ENCODE measurements around the gene ZNG1B. TPM values are rescaled to one million over a fixed set of nuclear protein-coding genes. Genes with fewer than 3 reads are reported as not detected.
"Not testable (repeated sequence)": the region's sequence is repeated elsewhere in the genome, so short reads cannot be mapped to it uniquely, and the experiment has no call there.

Gene ZNG1B
- total RNA-seq, 5 donors from 2014 or later (not counting 1 experiment from before 2014, with no cell fraction given), result 27.6 to 35.3 (median 33.4) TPM

- POLR2A ChIA-PET; H3K36me3 Mint-ChIP-seq; DNase-seq; H3K4me3 ChIP-seq (ENCODE audit: control insufficient read depth in 1 of 2, extremely low read depth in 1 of 2, low read length in 1 of 2); H3K9me3 ChIP-seq; H3K27me3 ChIP-seq (replicated peaks in 1 of 2; ENCODE audit: control insufficient read depth in 2 of 2, extremely low read depth in 1 of 2, insufficient read depth in 2 of 2, low read length in 1 of 2); H3K4me1 ChIP-seq (ENCODE audit: control insufficient read depth in 1 of 2, extremely low read depth in 1 of 2, insufficient read depth in 2 of 2, low read length in 2 of 2); H3K4me3 Mint-ChIP-seq; H3K27ac ChIP-seq (ENCODE audit: low read length); ATAC-seq (replicated peaks in 1 of 4); H3K4me1 Mint-ChIP-seq; H3K27me3 Mint-ChIP-seq; H3K9me3 Mint-ChIP-seq; H3K36me3 ChIP-seq (ENCODE audit: control insufficient read depth in 2 of 2, extremely low read depth in 1 of 2, insufficient read depth in 1 of 2, low read length in 1 of 2); CTCF ChIA-PET; H3K27ac Mint-ChIP-seq: not testable (repeated sequence)
- no CpG with 5 or more reads among the region's 8 CpGs for WGBS (ENCODE audit: insufficient coverage)
Observed at GRCh38 chr2:113515457-113515856, 78.0 kb downstream of the ZNG1B start.

GRCh38 chr2:113515995-113516394 lies 78.5 kb downstream of the ZNG1B start:
- POLR2A ChIA-PET; ATAC-seq (replicated peaks in 1 of 4): not testable (repeated sequence)

GRCh38 chr2:113517025-113517424 lies 79.5 kb downstream of the ZNG1B start:
- no CpG with 5 or more reads among the region's 2 CpGs for WGBS (ENCODE audit: insufficient coverage)
- H3K4me1 Mint-ChIP-seq, result not testable (repeated sequence)

More at GRCh38 chr2:113515995-113516394, 78.5 kb downstream of the ZNG1B start:
- H3K4me1 Mint-ChIP-seq; H3K27ac ChIP-seq (ENCODE audit: low read length); H3K4me3 ChIP-seq (ENCODE audit: control insufficient read depth in 1 of 2, extremely low read depth in 1 of 2, low read length in 1 of 2); DNase-seq; H3K36me3 ChIP-seq (ENCODE audit: control insufficient read depth in 2 of 2, extremely low read depth in 1 of 2, insufficient read depth in 1 of 2, low read length in 1 of 2); H3K9me3 Mint-ChIP-seq; H3K27me3 Mint-ChIP-seq; H3K4me3 Mint-ChIP-seq; H3K27me3 ChIP-seq (replicated peaks in 1 of 2; ENCODE audit: control insufficient read depth in 2 of 2, extremely low read depth in 1 of 2, insufficient read depth in 2 of 2, low read length in 1 of 2); H3K9me3 ChIP-seq; H3K36me3 Mint-ChIP-seq; CTCF ChIA-PET; H3K4me1 ChIP-seq (ENCODE audit: control insufficient read depth in 1 of 2, extremely low read depth in 1 of 2, insufficient read depth in 2 of 2, low read length in 2 of 2); H3K27ac Mint-ChIP-seq: not testable (repeated sequence)
- 80% methylated on average over 2 of the region's 3 CpGs for WGBS (ENCODE audit: insufficient coverage)

GRCh38 chr2:113520837-113521236 lies 83.3 kb downstream of the ZNG1B start:
- H3K4me3 ChIP-seq (ENCODE audit: control insufficient read depth in 1 of 2, extremely low read depth in 1 of 2, low read length in 1 of 2); H3K4me1 ChIP-seq (ENCODE audit: control insufficient read depth in 1 of 2, extremely low read depth in 1 of 2, insufficient read depth in 2 of 2, low read length in 2 of 2); H3K27ac ChIP-seq (ENCODE audit: low read length); H3K4me3 Mint-ChIP-seq; H3K36me3 Mint-ChIP-seq; H3K27me3 ChIP-seq (replicated peaks in 1 of 2; ENCODE audit: control insufficient read depth in 2 of 2, extremely low read depth in 1 of 2, insufficient read depth in 2 of 2, low read length in 1 of 2); H3K36me3 ChIP-seq (ENCODE audit: control insufficient read depth in 2 of 2, extremely low read depth in 1 of 2, insufficient read depth in 1 of 2, low read length in 1 of 2); POLR2A ChIA-PET; CTCF ChIA-PET; H3K9me3 ChIP-seq; H3K27ac Mint-ChIP-seq; DNase-seq; H3K9me3 Mint-ChIP-seq; H3K27me3 Mint-ChIP-seq; H3K4me1 Mint-ChIP-seq; ATAC-seq (replicated peaks in 1 of 4): not testable (repeated sequence)
- WGBS (ENCODE audit: insufficient coverage), result 72% methylated on average over 6 of the region's 6 CpGs

More at GRCh38 chr2:113517025-113517424, 79.5 kb downstream of the ZNG1B start:
- H3K36me3 Mint-ChIP-seq; DNase-seq; H3K27ac Mint-ChIP-seq; H3K4me3 ChIP-seq (ENCODE audit: control insufficient read depth in 1 of 2, extremely low read depth in 1 of 2, low read length in 1 of 2); H3K27me3 Mint-ChIP-seq; ATAC-seq (replicated peaks in 1 of 4); H3K4me1 ChIP-seq (ENCODE audit: control insufficient read depth in 1 of 2, extremely low read depth in 1 of 2, insufficient read depth in 2 of 2, low read length in 2 of 2); CTCF ChIA-PET; H3K9me3 Mint-ChIP-seq; H3K9me3 ChIP-seq; H3K4me3 Mint-ChIP-seq; POLR2A ChIA-PET; H3K27ac ChIP-seq (ENCODE audit: low read length); H3K36me3 ChIP-seq (ENCODE audit: control insufficient read depth in 2 of 2, extremely low read depth in 1 of 2, insufficient read depth in 1 of 2, low read length in 1 of 2); H3K27me3 ChIP-seq (replicated peaks in 1 of 2; ENCODE audit: control insufficient read depth in 2 of 2, extremely low read depth in 1 of 2, insufficient read depth in 2 of 2, low read length in 1 of 2): not testable (repeated sequence)

- H3K27me3 ChIP-seq (replicated peaks in 1 of 2; ENCODE audit: control insufficient read depth in 2 of 2, extremely low read depth in 1 of 2, insufficient read depth in 2 of 2, low read length in 1 of 2); H3K4me3 ChIP-seq (ENCODE audit: control insufficient read depth in 1 of 2, extremely low read depth in 1 of 2, low read length in 1 of 2); H3K9me3 ChIP-seq; POLR2A ChIA-PET; H3K36me3 ChIP-seq (ENCODE audit: control insufficient read depth in 2 of 2, extremely low read depth in 1 of 2, insufficient read depth in 1 of 2, low read length in 1 of 2); ATAC-seq (replicated peaks in 1 of 4); H3K27ac Mint-ChIP-seq; CTCF ChIA-PET; H3K4me1 Mint-ChIP-seq; H3K4me3 Mint-ChIP-seq; H3K27ac ChIP-seq (ENCODE audit: low read length); H3K27me3 Mint-ChIP-seq; H3K4me1 ChIP-seq (ENCODE audit: control insufficient read depth in 1 of 2, extremely low read depth in 1 of 2, insufficient read depth in 2 of 2, low read length in 2 of 2); DNase-seq; H3K9me3 Mint-ChIP-seq; H3K36me3 Mint-ChIP-seq: not testable (repeated sequence)
- no CpG with 5 or more reads among the region's 5 CpGs for WGBS (ENCODE audit: insufficient coverage)
Observed at GRCh38 chr2:113521492-113521891, 84.0 kb downstream of the ZNG1B start.

- CTCF ChIA-PET; H3K27me3 ChIP-seq (replicated peaks in 1 of 2; ENCODE audit: control insufficient read depth in 2 of 2, extremely low read depth in 1 of 2, insufficient read depth in 2 of 2, low read length in 1 of 2); H3K27ac Mint-ChIP-seq; H3K27ac ChIP-seq (ENCODE audit: low read length); ATAC-seq (replicated peaks in 1 of 4); H3K4me3 Mint-ChIP-seq; H3K9me3 Mint-ChIP-seq; H3K4me1 Mint-ChIP-seq; POLR2A ChIA-PET; H3K4me1 ChIP-seq (ENCODE audit: control insufficient read depth in 1 of 2, extremely low read depth in 1 of 2, insufficient read depth in 2 of 2, low read length in 2 of 2); H3K36me3 Mint-ChIP-seq; H3K36me3 ChIP-seq (ENCODE audit: control insufficient read depth in 2 of 2, extremely low read depth in 1 of 2, insufficient read depth in 1 of 2, low read length in 1 of 2); DNase-seq; H3K27me3 Mint-ChIP-seq; H3K4me3 ChIP-seq (ENCODE audit: control insufficient read depth in 1 of 2, extremely low read depth in 1 of 2, low read length in 1 of 2); H3K9me3 ChIP-seq: not testable (repeated sequence)
- no CpG with 5 or more reads among the region's 1 CpG for WGBS (ENCODE audit: insufficient coverage)
Observed at GRCh38 chr2:113524986-113525385, 87.5 kb downstream of the ZNG1B start.

GRCh38 chr2:113527350-113528045 lies 90.0 kb downstream of the ZNG1B start:
- H3K4me3 ChIP-seq (ENCODE audit: control insufficient read depth in 1 of 2, extremely low read depth in 1 of 2, low read length in 1 of 2); H3K9me3 ChIP-seq; H3K27me3 Mint-ChIP-seq; POLR2A ChIA-PET; H3K4me1 Mint-ChIP-seq; H3K27me3 ChIP-seq (replicated peaks in 1 of 2; ENCODE audit: control insufficient read depth in 2 of 2, extremely low read depth in 1 of 2, insufficient read depth in 2 of 2, low read length in 1 of 2); H3K36me3 ChIP-seq (ENCODE audit: control insufficient read depth in 2 of 2, extremely low read depth in 1 of 2, insufficient read depth in 1 of 2, low read length in 1 of 2); H3K9me3 Mint-ChIP-seq; H3K27ac ChIP-seq (ENCODE audit: low read length); CTCF ChIA-PET; H3K4me3 Mint-ChIP-seq; H3K4me1 ChIP-seq (ENCODE audit: control insufficient read depth in 1 of 2, extremely low read depth in 1 of 2, insufficient read depth in 2 of 2, low read length in 2 of 2); DNase-seq; H3K36me3 Mint-ChIP-seq; H3K27ac Mint-ChIP-seq: not testable (repeated sequence)
- WGBS (ENCODE audit: insufficient coverage), result no CpG with 5 or more reads among the region's 12 CpGs
- peak; percentile 81 to 90 (median 84) for ATAC-seq (replicated peaks in 1 of 4)
